SK-N-SH treated with all-trans-retinoic acid at 6 μM for 48 hours (cell line): ENCODE results near the gene TMEM200B.

Source experiments
- ATAC-seq: fragments of 200-7000 bp; cut with Tn5 transposase; 3 replicates; pipeline ENCODE4 v1.9.1; 2020; ENCODE audit warnings: mild to moderate bottlenecking, moderate library complexity
- ARNTL ChIP-seq: fragments of 450-650 bp; formaldehyde crosslinking; IDR thresholded peaks from 2 replicates; pipeline ENCODE4 v1.5.0; 2020; ENCODE audit warnings: low read depth, mild to moderate bottlenecking, moderate library complexity, borderline replicate concordance
- CSDC2 ChIP-seq: fragments of 250-450 bp; sonication (Bioruptor Pico); IDR thresholded peaks from 2 replicates; pipeline ENCODE4 v1.5.0; 2020; ENCODE audit warnings: mild to moderate bottlenecking, moderate library complexity
- ESRRG ChIP-seq: fragments of 250-450 bp; sonication (Bioruptor Pico); IDR thresholded peaks from 2 replicates; pipeline ENCODE4 v1.6.1; 2021; ENCODE audit warnings: mild to moderate bottlenecking
- GLIS3 ChIP-seq: fragments of 250-450 bp; sonication (Bioruptor Pico); IDR thresholded peaks from 2 replicates; pipeline ENCODE4 v1.5.0; 2020; ENCODE audit warnings: mild to moderate bottlenecking, moderate library complexity
- ISL1 ChIP-seq: fragments of 250-450 bp; sonication (Bioruptor Pico); IDR thresholded peaks from 2 replicates; pipeline ENCODE4 v2.1.2; 2022; ENCODE audit warnings: mild to moderate bottlenecking, moderate library complexity
- OSR1 ChIP-seq: fragments of 250-450 bp; sonication (Bioruptor Pico); IDR thresholded peaks from 2 replicates; pipeline ENCODE4 v1.8.0; 2022; ENCODE audit warnings: moderate library complexity, mild to moderate bottlenecking, inconsistent platforms
- PATZ1 ChIP-seq: fragments of 250-450 bp; sonication (Bioruptor Pico); IDR thresholded peaks from 2 replicates; pipeline ENCODE4 v1.8.0; 2020; ENCODE audit warnings: mild to moderate bottlenecking, moderate library complexity, borderline replicate concordance
- POU6F1 ChIP-seq: fragments of 250-450 bp; sonication (Bioruptor Pico); IDR thresholded peaks from 2 replicates; pipeline ENCODE4 v1.8.0; 2021; ENCODE audit warnings: low read depth, mild to moderate bottlenecking, moderate library complexity, borderline replicate concordance
- PPARA ChIP-seq: fragments of 250-450 bp; sonication (Bioruptor Pico); IDR thresholded peaks from 2 replicates; pipeline ENCODE4 v1.5.0; 2020; ENCODE audit warnings: mild to moderate bottlenecking, borderline replicate concordance
- RARB ChIP-seq: fragments of 250-450 bp; sonication (Bioruptor Pico); IDR thresholded peaks from 2 replicates; pipeline ENCODE4 v1.8.0; 2021; ENCODE audit warnings: mild to moderate bottlenecking, moderate library complexity
- SNAI2 ChIP-seq: fragments of 250-450 bp; sonication (Bioruptor Pico); IDR thresholded peaks from 2 replicates; pipeline ENCODE4 v1.5.0; 2020; ENCODE audit warnings: mild to moderate bottlenecking, moderate library complexity
- TCF4 ChIP-seq: fragments of 250-450 bp; sonication (Bioruptor Pico); IDR thresholded peaks from 2 replicates; pipeline ENCODE4 v1.8.0; 2021; ENCODE audit warnings: mild to moderate bottlenecking, moderate library complexity, borderline replicate concordance
- TOX ChIP-seq: fragments of 250-450 bp; sonication (Bioruptor Pico); IDR thresholded peaks from 2 replicates; pipeline ENCODE4 v1.8.0; 2021; ENCODE audit warnings: mild to moderate bottlenecking, moderate library complexity, borderline replicate concordance
- ZC3H10 ChIP-seq: fragments of 250-450 bp; sonication (Bioruptor Pico); IDR thresholded peaks from 2 replicates; pipeline ENCODE4 v1.5.1; 2021; ENCODE audit warnings: mild to moderate bottlenecking, moderate library complexity
- ZFP3 ChIP-seq: fragments of 250-450 bp; sonication (Bioruptor Pico); IDR thresholded peaks from 2 replicates; pipeline ENCODE4 v1.5.0; 2020; ENCODE audit warnings: mild to moderate bottlenecking, moderate library complexity
- ZFP30 ChIP-seq: fragments of 450-650 bp; formaldehyde crosslinking; IDR thresholded peaks from 2 replicates; pipeline ENCODE4 v1.5.0; 2022; ENCODE audit warnings: mild to moderate bottlenecking, moderate library complexity
- ZNF565 ChIP-seq: fragments of 450-650 bp; formaldehyde crosslinking; conservative IDR thresholded peaks from 2 replicates; pipeline ENCODE4 v1.5.0; 2020; ENCODE audit warnings: low read depth, mild to moderate bottlenecking, moderate library complexity
- ZNF70 ChIP-seq: fragments of 450-650 bp; formaldehyde crosslinking; IDR thresholded peaks from 2 replicates; pipeline ENCODE4 v1.5.0; 2020; ENCODE audit warnings: mild to moderate bottlenecking, moderate library complexity
- ZNF8 ChIP-seq: fragments of 450-650 bp; formaldehyde crosslinking; IDR thresholded peaks from 2 replicates; pipeline ENCODE4 v1.5.0; 2020; ENCODE audit warnings: mild to moderate bottlenecking, moderate library complexity
- TF ChIP-seq, protein P1 (sequence below): fragments of 250-450 bp; sonication (Bioruptor Pico); IDR thresholded peaks from 2 replicates; pipeline ENCODE4 v1.5.1; 2021; ENCODE audit warnings: mild to moderate bottlenecking, moderate library complexity
- TF ChIP-seq, protein P2 (sequence below): fragments of 250-450 bp; sonication (Bioruptor Pico); IDR thresholded peaks from 2 replicates; pipeline ENCODE4 v1.5.0; 2020; ENCODE audit warnings: mild to moderate bottlenecking, moderate library complexity

TMEM200B gene

GRCh38 chr1:29171089-29171488, 47.4 kb upstream of the TMEM200B start:
- peak; percentile 61 for ATAC-seq

GRCh38 chr1:29169976-29170375, 46.3 kb upstream of the TMEM200B start:
- no peak for ATAC-seq
- TF ChIP-seq ZFP30 (CRISPR knock-in tag): no peak
- TF ChIP-seq, protein P1, sequence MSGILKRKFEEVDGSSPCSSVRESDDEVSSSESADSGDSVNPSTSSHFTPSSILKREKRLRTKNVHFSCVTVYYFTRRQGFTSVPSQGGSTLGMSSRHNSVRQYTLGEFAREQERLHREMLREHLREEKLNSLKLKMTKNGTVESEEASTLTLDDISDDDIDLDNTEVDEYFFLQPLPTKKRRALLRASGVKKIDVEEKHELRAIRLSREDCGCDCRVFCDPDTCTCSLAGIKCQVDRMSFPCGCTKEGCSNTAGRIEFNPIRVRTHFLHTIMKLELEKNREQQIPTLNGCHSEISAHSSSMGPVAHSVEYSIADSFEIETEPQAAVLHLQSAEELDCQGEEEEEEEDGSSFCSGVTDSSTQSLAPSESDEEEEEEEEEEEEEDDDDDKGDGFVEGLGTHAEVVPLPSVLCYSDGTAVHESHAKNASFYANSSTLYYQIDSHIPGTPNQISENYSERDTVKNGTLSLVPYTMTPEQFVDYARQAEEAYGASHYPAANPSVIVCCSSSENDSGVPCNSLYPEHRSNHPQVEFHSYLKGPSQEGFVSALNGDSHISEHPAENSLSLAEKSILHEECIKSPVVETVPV (CRISPR knock-in tag): no peak
- TF ChIP-seq RARB: no peak
- no peak for TF ChIP-seq SNAI2
- no peak for TF ChIP-seq OSR1 (CRISPR knock-in tag)
- no peak for TF ChIP-seq POU6F1 (CRISPR knock-in tag)
- no peak for TF ChIP-seq ZFP3 (CRISPR knock-in tag)
- no peak for TF ChIP-seq TOX (CRISPR knock-in tag)
- no peak for TF ChIP-seq ZC3H10 (CRISPR knock-in tag)
- TF ChIP-seq PPARA (CRISPR knock-in tag): no peak
- no peak for TF ChIP-seq CSDC2 (CRISPR knock-in tag)
- no peak for TF ChIP-seq ESRRG (CRISPR knock-in tag)

More at GRCh38 chr1:29171089-29171488, 47.4 kb upstream of the TMEM200B start:
- TF ChIP-seq, protein P2, sequence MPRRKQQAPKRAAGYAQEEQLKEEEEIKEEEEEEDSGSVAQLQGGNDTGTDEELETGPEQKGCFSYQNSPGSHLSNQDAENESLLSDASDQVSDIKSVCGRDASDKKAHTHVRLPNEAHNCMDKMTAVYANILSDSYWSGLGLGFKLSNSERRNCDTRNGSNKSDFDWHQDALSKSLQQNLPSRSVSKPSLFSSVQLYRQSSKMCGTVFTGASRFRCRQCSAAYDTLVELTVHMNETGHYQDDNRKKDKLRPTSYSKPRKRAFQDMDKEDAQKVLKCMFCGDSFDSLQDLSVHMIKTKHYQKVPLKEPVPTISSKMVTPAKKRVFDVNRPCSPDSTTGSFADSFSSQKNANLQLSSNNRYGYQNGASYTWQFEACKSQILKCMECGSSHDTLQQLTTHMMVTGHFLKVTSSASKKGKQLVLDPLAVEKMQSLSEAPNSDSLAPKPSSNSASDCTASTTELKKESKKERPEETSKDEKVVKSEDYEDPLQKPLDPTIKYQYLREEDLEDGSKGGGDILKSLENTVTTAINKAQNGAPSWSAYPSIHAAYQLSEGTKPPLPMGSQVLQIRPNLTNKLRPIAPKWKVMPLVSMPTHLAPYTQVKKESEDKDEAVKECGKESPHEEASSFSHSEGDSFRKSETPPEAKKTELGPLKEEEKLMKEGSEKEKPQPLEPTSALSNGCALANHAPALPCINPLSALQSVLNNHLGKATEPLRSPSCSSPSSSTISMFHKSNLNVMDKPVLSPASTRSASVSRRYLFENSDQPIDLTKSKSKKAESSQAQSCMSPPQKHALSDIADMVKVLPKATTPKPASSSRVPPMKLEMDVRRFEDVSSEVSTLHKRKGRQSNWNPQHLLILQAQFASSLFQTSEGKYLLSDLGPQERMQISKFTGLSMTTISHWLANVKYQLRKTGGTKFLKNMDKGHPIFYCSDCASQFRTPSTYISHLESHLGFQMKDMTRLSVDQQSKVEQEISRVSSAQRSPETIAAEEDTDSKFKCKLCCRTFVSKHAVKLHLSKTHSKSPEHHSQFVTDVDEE (CRISPR knock-in tag): no peak
- no peak for TF ChIP-seq OSR1 (CRISPR knock-in tag)
- TF ChIP-seq ESRRG (CRISPR knock-in tag): no peak
- TF ChIP-seq TCF4 (CRISPR knock-in tag): no peak
- TF ChIP-seq, protein P1 (CRISPR knock-in tag): no peak
- TF ChIP-seq ARNTL: no peak
- TF ChIP-seq RARB: no peak
- no peak for TF ChIP-seq ISL1
- no peak for TF ChIP-seq ZNF8 (CRISPR knock-in tag)
- no peak for TF ChIP-seq ZFP3 (CRISPR knock-in tag)
- no peak for TF ChIP-seq TOX (CRISPR knock-in tag)
- no peak for TF ChIP-seq ZNF70 (CRISPR knock-in tag)
- no peak for TF ChIP-seq CSDC2 (CRISPR knock-in tag)
- TF ChIP-seq GLIS3 (CRISPR knock-in tag): no peak
- TF ChIP-seq SNAI2: no peak
- TF ChIP-seq PATZ1 (CRISPR knock-in tag): no peak
- no peak for TF ChIP-seq ZNF565 (CRISPR knock-in tag)
- no peak for TF ChIP-seq PPARA (CRISPR knock-in tag)

DNA sequence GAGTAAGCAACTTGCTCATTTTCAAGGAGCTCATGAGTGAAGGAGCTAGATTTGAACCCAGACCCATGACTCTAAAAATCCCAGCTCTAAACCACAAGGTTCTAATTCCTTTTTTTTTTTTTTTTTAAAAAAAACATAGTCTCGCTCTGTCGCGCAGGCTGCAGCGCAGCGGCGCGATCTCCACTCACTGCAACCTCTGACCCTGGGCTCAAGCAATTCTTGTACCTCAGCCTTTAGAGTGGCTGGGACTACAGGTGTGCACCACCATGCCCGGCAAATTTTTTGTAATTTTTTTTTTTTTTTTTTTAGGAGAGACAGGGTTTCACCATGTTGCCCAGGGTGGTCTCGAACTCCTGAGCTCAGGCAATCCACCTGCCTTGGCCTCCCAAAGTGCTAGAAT, 44.2 kb upstream of the TMEM200B start:
- TF ChIP-seq ZFP30 (CRISPR knock-in tag): no peak
- no peak for TF ChIP-seq ESRRG (CRISPR knock-in tag)
- TF ChIP-seq RARB: no peak
- TF ChIP-seq ZC3H10 (CRISPR knock-in tag): no peak
- no peak for TF ChIP-seq ISL1
- no peak for TF ChIP-seq POU6F1 (CRISPR knock-in tag)
- no peak for TF ChIP-seq PPARA (CRISPR knock-in tag)
- no peak for TF ChIP-seq OSR1 (CRISPR knock-in tag)
- no peak for TF ChIP-seq ZFP3 (CRISPR knock-in tag)
- TF ChIP-seq ARNTL: no peak
- no peak for TF ChIP-seq SNAI2
- TF ChIP-seq ZNF8 (CRISPR knock-in tag): no peak
- TF ChIP-seq CSDC2 (CRISPR knock-in tag): no peak
- ATAC-seq: no peak
